GM19035 (cell line): Measurements from ENCODE around the gene STARD3NL.
"Not testable (repeated sequence)": the region's sequence is repeated elsewhere in the genome, so short reads cannot be mapped to it uniquely, and the experiment has no call there.

Experiments
- ATAC-seq: cut with Tn5 transposase; IDR thresholded peaks from one replicate; pipeline ENCODE4 v1.9.1; 2021; ENCODE audit not compliant: unreplicated experiment

The STARD3NL gene

DNA sequence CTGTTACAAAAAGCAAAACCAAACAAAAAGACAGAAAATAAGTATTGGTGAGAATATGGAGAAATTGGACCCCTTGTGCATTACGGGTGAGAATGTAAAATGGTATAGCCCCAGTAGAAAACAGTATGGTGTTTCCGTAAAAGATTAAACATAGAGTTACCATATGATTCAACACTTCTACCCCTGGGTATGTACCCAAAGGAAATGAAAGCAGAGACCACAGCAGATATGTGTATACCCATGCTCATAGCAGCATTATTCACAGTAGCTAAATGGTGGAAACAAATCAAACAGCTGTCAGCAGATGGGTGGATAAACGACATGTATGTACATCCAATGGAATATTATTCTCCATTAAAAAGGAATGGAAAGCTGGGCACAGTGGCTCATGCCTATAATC is 42.4 kb downstream of the STARD3NL start:
- no peak for ATAC-seq

DNA sequence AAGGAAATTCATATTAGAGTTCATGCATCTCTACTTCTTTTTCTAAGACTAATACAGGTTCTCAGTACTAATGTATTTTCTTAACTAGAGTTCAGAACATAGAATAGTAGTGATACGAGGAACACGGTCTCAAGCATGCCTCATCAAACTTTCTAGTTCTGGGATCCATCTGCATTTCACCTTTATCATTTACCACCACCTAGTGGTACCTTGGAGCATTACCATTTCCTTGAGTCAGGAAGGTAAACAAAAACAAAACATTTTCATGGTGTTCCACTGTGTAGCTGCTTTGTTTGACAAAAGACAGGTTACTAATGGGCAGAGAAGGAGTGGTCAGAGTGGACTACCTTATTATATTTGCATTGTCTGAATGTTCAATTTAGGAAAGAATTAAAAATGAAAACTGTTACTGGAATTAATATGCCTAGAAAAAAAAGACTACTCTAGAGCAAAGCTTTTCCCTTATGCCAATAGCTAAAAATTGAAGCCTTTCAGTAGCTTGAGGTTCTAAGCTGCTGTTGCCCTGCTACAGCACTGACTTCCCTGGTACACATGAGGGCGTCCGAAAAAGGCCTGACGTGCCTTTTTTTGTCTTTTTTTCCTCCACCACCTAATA is 44.5 kb downstream of the STARD3NL start:
- ATAC-seq, result peak; percentile 73

- ATAC-seq, result no peak
Observed at GRCh38 chr7:38223306-38223705, 45.3 kb downstream of the STARD3NL start.

- ATAC-seq, result no peak
Observed at GRCh38 chr7:38224392-38224791, 46.3 kb downstream of the STARD3NL start.

GRCh38 chr7:38229386-38229785 is 51.3 kb downstream of the STARD3NL start:
- no peak for ATAC-seq

- ATAC-seq, result no peak
Observed at GRCh38 chr7:38229884-38230642, 52.0 kb downstream of the STARD3NL start.

GRCh38 chr7:38232502-38233366 is 54.7 kb downstream of the STARD3NL start:
- ATAC-seq, result peak; percentile 79

- ATAC-seq, result not testable (repeated sequence)
Observed at GRCh38 chr7:38234759-38235158, 56.7 kb downstream of the STARD3NL start.

DNA sequence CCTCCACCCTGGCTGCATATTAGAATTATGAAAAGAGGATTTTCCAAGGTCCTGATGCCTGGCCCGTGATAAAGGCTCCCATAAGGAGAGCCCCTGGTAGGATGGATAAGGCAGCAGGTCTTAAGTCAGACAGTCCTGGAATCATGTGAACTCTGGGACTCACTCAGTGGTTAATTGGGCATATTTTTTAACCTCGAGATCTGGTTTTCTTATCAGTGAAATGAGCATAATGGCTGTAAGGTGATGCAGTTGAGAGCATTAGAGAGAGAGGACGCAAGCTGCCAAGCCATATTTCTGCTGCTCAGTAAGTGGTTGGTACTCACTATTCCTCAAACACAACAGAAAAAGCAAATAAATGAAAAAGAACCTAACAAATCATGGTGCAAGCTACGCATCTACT is 57.6 kb downstream of the STARD3NL start:
- no peak for ATAC-seq

DNA sequence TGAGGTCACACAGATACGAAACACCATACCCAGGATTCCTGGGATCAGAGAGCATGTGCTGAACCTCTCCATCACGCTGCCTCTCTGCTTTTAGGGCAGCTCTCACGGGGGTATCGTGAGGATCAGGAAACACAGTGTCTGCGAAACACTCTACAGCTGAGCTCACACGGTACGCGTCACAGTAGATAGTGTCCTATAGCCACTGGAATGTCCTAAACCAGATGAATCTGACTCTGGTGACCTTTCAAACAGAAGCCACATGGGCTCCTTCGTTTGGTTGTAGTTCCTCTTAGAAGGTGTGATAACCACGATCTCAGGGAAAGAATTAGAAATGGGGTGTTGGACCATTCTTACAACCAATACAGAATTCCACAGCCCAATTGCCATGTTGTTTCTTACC is 61.1 kb downstream of the STARD3NL start:
- not testable (repeated sequence) for ATAC-seq

DNA sequence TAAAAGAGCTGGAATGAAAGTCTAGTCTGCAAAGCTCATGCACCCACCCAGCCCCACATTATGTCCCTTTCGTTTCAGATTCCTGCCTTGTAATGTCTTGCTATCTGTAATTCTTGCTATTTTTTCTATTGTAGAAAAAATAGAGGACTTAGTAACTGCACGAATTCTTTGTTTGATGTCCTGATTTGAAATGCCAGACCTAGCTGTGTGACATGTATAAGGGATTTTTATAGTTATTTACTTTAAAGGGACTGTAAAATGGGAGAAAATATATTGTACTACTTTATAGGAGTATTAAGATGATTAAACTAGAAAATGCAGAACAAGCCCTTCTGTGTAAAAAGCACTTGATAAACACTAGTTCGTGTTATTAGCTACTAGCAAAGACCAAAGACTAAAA is 63.0 kb downstream of the STARD3NL start:
- no peak for ATAC-seq

DNA sequence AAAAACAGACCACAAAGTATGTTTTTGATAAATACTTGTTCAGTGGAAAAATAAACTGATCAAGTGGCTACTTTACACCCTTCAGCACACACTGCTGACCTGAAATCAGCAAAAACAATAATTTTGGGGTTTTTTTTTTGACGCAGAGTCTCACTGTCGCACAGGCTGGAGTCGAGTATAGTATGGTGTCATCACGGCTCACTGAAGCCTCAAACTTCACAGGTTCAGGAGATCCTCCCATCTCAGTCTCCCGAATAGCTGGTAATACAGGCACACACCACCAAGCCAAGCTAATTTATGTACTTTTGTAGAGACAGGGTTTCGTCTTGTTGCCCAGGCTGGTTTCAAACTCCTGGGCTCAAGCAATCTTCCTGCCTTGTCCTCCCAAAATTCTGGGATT is 64.8 kb downstream of the STARD3NL start:
- no peak for ATAC-seq

GRCh38 chr7:38243345-38243744 is 65.3 kb downstream of the STARD3NL start:
- not testable (repeated sequence) for ATAC-seq

GRCh38 chr7:38244516-38244915 is 66.5 kb downstream of the STARD3NL start:
- ATAC-seq, result no peak

DNA sequence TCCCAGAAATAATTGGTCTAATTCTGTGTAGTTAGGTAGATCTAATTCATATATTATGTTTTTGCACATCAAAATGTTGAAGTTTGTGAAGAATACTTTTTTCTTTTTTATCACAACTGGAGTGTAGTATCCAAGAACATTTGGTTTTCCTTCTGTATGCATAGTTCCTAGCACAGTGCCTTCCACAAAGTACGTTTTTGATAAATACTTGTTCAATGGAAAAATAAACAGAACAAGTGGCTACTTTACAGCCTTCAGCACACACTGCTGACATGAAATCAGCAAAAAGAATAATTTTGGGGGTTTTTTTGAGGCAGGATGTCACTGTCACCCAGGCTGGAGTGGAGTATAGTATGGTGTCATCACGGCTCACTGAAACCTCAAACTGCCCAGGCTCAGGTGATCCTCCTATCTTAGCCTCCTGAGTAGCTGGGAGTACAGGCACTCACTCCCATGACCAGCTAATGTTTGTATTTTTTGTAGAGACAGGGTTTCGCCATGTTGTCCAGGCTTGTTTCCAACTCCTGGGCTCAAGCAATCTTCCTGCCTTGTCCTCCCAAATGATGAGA is 67.4 kb downstream of the STARD3NL start:
- ATAC-seq, result no peak

DNA sequence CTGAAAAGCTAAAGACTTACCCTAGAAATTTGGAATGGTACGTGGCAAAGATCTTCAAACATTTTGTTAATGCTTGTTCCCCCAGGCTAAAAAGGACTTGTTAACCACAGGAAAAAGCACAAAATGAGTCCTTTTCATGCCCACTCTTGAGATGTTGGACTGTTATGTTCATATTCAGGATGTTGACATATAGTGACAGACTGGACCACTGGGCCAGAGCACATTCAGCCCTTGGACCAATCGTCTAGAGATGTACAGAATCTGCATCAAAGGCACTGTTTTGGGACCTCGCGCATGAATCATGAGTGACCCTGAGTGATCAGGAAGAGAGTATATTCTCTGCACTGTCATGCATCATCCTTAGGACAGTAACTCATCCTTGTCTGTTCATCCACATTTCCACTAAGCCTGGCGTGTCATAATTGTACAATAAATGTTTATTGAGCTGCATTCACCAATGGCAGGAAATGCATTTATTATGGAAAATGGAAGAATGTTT is 70.1 kb downstream of the STARD3NL start:
- no peak for ATAC-seq

DNA sequence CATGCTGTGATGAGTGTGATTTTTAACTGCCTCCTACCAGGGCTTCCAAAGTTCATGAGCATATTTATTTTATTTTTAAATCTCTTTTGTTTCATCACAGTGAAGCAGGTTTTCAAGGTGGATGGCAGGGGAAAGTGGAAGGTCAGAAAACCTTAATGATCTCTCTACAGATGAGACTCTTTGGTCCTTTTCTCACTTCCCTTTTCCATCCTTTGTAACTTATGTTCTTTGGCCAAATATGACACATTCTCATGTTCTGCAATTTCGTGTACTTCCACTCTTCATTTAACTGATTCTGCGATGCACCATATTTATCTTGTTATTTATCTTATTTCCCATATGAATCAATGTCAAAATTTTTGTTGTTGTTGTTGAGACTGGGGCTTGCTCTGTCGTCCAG is 71.8 kb downstream of the STARD3NL start:
- peak; percentile 68 for ATAC-seq

DNA sequence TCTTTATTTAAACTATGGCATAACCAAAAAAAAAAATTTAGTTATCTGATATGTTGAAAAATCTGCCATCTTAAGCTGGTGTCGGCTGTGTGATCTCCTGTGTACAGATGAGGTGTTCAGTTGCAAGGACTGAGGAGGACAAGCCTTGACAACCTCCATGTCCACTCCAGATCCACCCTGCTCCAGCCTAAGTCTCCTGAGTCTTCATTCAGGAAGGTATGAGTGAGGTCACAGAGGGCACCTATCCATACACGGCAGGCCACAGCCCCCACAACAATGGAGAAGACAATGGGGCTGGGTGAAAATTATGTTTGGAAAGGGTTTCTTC is 79.3 kb downstream of the STARD3NL start:
- no peak for ATAC-seq

GRCh38 chr7:38259157-38259556 is 81.1 kb downstream of the STARD3NL start:
- ATAC-seq, result not testable (repeated sequence)

GRCh38 chr7:38261601-38262000 is 83.6 kb downstream of the STARD3NL start:
- not testable (repeated sequence) for ATAC-seq

DNA sequence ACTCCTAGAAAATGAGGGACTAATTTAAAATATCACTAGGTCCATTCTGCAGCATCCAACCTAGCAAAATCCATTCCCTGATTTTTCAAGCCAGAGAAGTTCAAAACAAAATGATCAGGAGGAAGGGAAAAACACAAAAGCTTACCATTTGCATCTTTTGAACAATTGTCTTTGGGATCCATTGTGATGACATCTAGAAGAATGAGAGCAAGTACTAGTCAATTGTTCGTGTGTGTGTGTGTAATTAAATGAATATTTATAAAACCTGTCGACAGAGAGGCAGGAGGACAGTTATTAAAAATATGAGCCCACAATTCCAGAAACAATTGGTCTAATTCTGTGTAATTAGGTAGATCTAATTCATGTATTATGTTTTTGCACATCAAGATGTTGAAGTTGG is 84.0 kb downstream of the STARD3NL start:
- ATAC-seq, result not testable (repeated sequence)
